HG03025 (cell line): ENCODE measurements around the gene PCDHGC4.
A peak's percentile ranks its signal among the peaks of the same experiment; 100 is the strongest.

Experiments used
- ATAC-seq: cut with Tn5 transposase; IDR thresholded peaks from one replicate; pipeline ENCODE4 v1.9.1; 2021; ENCODE audit warnings: mild to moderate bottlenecking, moderate library complexity; ENCODE audit not compliant: unreplicated experiment, low FRiP score

The PCDHGC4 gene

GRCh38 chr5:141484641-141485311, at the start of gene PCDHGC4:
Gene PCDHGC4, plus strand, starts transcription at chr5:141485030. Its CDS starts 144 bp downstream, at chr5:141485174.
- no peak for ATAC-seq

DNA sequence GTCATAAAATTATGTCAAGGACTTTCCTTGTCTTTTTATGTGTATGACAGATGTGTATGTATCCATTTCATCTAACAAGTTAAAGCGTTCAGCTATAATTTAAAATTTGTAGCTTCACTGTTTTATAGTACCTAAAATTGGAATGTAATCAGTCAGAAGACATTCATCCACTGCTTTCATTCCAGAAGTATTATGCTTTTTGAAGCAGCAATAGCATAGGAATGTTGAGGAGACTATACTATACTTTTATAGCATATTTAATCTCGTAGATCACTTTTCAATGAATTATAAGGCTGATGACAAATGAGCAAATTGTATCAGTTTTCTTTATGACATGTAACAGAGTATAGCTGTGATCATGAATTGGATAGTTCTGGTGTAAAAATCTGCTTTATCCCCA, 47.6 kb upstream of the PCDHGC4 start:
- no peak for ATAC-seq

- no peak for ATAC-seq
These were observed 45.3 kb upstream of the PCDHGC4 start for GRCh38 chr5:141439411-141440141.

DNA sequence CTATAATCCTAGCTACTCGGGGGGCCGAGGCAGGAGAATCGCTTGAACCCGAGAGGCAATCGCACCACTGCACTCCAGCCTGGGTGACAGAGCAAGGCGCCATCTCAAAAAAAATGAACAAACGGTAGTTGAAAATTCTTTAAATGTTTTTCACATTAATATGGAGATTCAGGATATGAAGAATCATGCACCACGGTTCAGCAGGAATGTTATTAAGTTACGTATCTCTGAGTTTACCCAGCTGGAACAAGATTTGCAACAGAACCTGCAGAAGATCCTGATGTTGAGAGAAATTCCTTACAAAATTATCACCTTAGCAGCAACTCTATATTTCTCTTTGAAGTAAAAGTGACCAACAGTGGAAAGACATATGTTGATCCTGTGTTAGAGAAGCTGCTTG, 44.5 kb upstream of the PCDHGC4 start:
- ATAC-seq = no peak

- no peak for ATAC-seq
These were observed 43.2 kb upstream of the PCDHGC4 start for GRCh38 chr5:141441571-141442170.

- no peak for ATAC-seq
These were observed 19.5 kb upstream of the PCDHGC4 start for GRCh38 chr5:141465351-141465750.

GRCh38 chr5:141475625-141476131, 9.2 kb upstream of the PCDHGC4 start, which contains the start of gene PCDHGC3:
Gene PCDHGC3, plus strand, starts transcription at chr5:141475966. Its CDS starts 151 bp downstream, at chr5:141476117.
- peak; percentile 98 for ATAC-seq

DNA sequence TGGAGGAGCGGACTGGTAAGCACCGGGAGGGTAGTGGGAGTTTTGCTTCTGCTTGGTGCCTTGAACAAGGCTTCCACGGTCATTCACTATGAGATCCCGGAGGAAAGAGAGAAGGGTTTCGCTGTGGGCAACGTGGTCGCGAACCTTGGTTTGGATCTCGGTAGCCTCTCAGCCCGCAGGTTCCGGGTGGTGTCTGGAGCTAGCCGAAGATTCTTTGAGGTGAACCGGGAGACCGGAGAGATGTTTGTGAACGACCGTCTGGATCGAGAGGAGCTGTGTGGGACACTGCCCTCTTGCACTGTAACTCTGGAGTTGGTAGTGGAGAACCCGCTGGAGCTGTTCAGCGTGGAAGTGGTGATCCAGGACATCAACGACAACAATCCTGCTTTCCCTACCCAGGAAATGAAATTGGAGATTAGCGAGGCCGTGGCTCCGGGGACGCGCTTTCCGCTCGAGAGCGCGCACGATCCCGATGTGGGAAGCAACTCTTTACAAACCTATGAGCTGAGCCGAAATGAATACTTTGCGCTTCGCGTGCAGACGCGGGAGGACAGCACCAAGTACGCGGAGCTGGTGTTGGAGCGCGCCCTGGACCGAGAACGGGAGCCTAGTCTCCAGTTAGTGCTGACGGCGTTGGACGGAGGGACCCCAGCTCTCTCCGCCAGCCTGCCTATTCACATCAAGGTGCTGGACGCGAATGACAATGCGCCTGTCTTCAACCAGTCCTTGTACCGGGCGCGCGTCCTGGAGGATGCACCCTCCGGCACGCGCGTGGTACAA, 8.5 kb upstream of the PCDHGC4 start:
- ATAC-seq = peak; percentile 20

GRCh38 chr5:141477044-141477575, 7.7 kb upstream of the PCDHGC4 start:
- ATAC-seq = no peak

DNA sequence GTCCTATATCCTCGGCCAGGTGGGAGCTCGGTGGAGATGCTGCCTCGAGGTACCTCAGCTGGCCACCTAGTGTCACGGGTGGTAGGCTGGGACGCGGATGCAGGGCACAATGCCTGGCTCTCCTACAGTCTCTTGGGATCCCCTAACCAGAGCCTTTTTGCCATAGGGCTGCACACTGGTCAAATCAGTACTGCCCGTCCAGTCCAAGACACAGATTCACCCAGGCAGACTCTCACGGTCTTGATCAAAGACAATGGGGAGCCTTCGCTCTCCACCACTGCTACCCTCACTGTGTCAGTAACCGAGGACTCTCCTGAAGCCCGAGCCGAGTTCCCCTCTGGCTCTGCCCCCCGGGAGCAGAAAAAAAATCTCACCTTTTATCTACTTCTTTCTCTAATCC, 7.0 kb upstream of the PCDHGC4 start:
- no peak for ATAC-seq

- ATAC-seq = no peak
These were observed 6.4 kb upstream of the PCDHGC4 start for GRCh38 chr5:141478321-141478945.

GRCh38 chr5:141479776-141480175, 5.1 kb upstream of the PCDHGC4 start:
- no peak for ATAC-seq

GRCh38 chr5:141483902-141484301, 928 bp upstream of the PCDHGC4 start:
- no peak for ATAC-seq

DNA sequence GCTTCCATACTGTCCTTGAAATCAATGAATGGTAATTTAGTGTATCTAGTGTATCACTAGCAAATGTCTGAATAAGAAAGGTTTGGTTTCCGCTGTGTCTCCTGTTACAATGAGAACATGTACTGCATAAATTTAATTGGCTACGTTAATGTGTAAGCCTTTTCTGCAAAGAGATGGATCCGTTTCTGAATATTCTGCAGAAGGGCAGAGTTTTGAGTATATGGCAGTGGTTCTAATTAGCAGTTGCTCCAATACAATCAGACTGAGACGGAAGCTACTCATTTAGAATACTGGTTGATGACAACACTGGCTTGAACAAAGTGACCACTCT, 555 bp upstream of the PCDHGC4 start:
- ATAC-seq = no peak

- no peak for ATAC-seq
These were observed 658 bp downstream of the PCDHGC4 start for GRCh38 chr5:141485321-141486055.

- ATAC-seq = no peak
These were observed 1.3 kb downstream of the PCDHGC4 start for GRCh38 chr5:141486091-141486490.

DNA sequence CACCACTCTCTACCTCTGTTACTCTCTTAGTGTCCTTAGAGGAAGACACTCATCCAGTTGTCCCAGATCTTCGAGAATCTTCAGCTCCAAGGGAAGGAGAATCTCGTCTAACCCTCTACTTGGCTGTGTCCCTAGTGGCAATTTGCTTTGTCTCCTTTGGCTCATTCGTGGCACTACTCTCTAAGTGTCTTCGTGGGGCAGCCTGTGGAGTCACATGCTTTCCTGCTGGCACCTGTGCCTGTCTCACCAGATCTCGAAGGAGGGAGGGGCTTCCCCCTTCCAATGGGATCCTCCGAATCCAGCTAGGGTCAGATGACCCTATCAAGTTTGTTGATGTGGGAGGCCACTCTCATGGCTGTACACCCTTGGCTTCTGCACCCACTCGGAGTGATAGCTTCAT, 2.3 kb downstream of the PCDHGC4 start:
- ATAC-seq = no peak

DNA sequence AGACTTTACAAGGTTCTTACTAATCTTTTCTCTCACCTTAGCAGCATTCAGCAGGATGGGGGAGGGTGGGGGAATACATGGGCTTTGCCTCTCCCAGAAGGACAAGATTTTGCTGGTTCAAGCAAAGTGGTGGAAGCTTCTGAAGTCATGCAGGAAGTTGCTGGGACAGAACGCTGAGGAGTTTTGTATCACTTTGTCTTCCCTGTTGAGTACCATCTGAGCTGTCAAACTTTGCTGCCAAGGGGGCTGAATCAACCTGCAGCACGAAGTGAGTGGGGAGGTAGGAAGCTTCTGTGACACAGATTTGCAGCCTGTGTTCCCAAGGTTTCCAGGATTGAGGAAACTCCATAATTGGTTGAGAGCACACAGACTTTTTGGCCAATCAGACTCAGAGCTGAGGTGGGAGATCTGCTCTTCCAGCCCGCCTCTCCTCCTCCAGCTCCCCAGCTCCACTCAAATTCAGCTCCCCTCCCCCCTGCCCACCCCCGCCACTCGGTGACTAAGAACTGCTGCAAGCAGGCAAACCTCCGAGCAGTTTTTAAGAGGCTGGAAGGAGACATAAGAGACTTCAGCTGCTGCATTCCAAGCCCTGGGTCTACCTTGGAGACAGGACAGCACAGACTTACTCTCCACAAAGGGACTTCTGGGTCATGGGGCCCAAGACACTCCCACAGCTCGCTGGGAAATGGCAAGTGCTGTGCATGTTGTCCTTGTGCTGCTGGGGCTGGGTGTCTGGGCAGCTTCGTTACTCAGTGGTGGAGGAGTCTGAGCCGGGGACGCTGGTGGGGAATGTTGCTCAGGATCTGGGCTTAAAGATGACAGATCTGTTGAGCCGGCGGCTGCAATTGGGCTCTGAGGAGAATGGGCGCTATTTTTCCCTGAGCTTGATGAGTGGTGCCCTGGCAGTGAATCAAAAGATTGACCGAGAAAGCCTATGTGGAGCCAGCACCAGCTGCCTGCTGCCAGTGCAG, 4.0 kb downstream of the PCDHGC4 start, which contains the start of gene PCDHGC5:
PCDHGC5 (plus strand) TSS at position 491 of the 971 bp plus-strand sequence; CDS start at position 651, 160 bp downstream.
- ATAC-seq = no peak
